Liver (tissue), 9 donors: ENCODE results near the gene USO1. TPM values are rescaled to one million over a fixed set of nuclear protein-coding genes. Genes with fewer than 3 reads are reported as not detected.

Source experiments
- DNase-seq: peaks from one replicate; pipeline ENCODE4 v3.0.0-alpha.2; 2017; ENCODE audit warnings: low spot score
- H3K27ac ChIP-seq, 2 donors: one replicate each; pipeline ENCODE4 v1.7.0; 2013; ENCODE audit warnings: inconsistent platforms in 2 of 2, low read length in 2 of 2, control low read depth in 1 of 2, low read depth in 1 of 2, mild to moderate bottlenecking in 1 of 2
- H3K27me3 ChIP-seq, 4 donors: one replicate each; pipeline versions ENCODE4 v1.6.1 to v1.7.0; 2013; ENCODE audit warnings: low read length in 3 of 4, inconsistent platforms in 1 of 4, mild to moderate bottlenecking in 1 of 4, moderate library complexity in 1 of 4; ENCODE audit not compliant: control insufficient read depth in 4 of 4, insufficient read depth in 4 of 4
- H3K36me3 ChIP-seq, 4 donors: one replicate each; pipeline versions ENCODE4 v1.6.1 to v1.7.0; 2013; ENCODE audit warnings: low read length in 3 of 4, mild to moderate bottlenecking in 3 of 4, low read depth in 1 of 4, moderate library complexity in 1 of 4; ENCODE audit not compliant: control insufficient read depth in 4 of 4, insufficient read depth in 3 of 4
- H3K4me1 ChIP-seq, 4 donors: one replicate each; pipeline versions ENCODE4 v1.6.1 to v1.7.0; 2013; ENCODE audit warnings: low read length in 3 of 4, mild to moderate bottlenecking in 3 of 4, moderate library complexity in 1 of 4; ENCODE audit not compliant: control insufficient read depth in 4 of 4, insufficient read depth in 4 of 4
- H3K4me3 ChIP-seq, 3 donors: one replicate each; pipeline versions ENCODE4 v1.6.1 to v1.7.0; 2013; ENCODE audit warnings: low read length in 3 of 3, control low read depth in 1 of 3, low read depth in 1 of 3, mild to moderate bottlenecking in 1 of 3
- H3K9ac ChIP-seq, 2 donors: one replicate each; pipeline ENCODE4 v1.7.0; 2013; ENCODE audit warnings: low read length in 2 of 2, mild to moderate bottlenecking in 2 of 2, moderate library complexity in 2 of 2, control low read depth in 1 of 2, low read depth in 1 of 2
- H3K9me3 ChIP-seq, 4 donors: one replicate each; pipeline versions ENCODE4 v1.6.1 to v1.7.0; 2013; ENCODE audit warnings: low read length in 3 of 4; ENCODE audit not compliant: control insufficient read depth in 4 of 4
- EGR1 ChIP-seq, 2 donors: IDR thresholded peaks; 2 replicates each; pipeline ENCODE4 v1.6.1; 2016 to 2018; ENCODE audit warnings: antibody characterized with exemption in 2 of 2, low read depth in 2 of 2
- FOXA1 ChIP-seq: IDR thresholded peaks from 2 replicates; pipeline ENCODE4 v1.6.1; 2016; ENCODE audit warnings: antibody characterized with exemption
- FOXA2 ChIP-seq: IDR thresholded peaks from 2 replicates; pipeline ENCODE4 v1.6.1; 2016; ENCODE audit warnings: antibody characterized with exemption
- HNF4A ChIP-seq, 2 donors: conservative IDR thresholded peaks; 2 replicates each; pipeline ENCODE4 v1.6.1; 2016; ENCODE audit warnings: antibody characterized with exemption in 2 of 2, mild to moderate bottlenecking in 2 of 2
- HNF4G ChIP-seq: IDR thresholded peaks from 2 replicates; pipeline ENCODE4 v1.6.1; 2016; ENCODE audit warnings: antibody characterized with exemption
- JUND ChIP-seq, 2 donors: IDR thresholded peaks; 2 replicates each; pipeline ENCODE4 v1.6.1; 2016; ENCODE audit warnings: antibody characterized with exemption in 2 of 2
- NR2F2 ChIP-seq: IDR thresholded peaks from 2 replicates; pipeline ENCODE4 v1.6.1; 2016; ENCODE audit warnings: antibody characterized with exemption
- RAD21 ChIP-seq, 2 donors: IDR thresholded peaks; 2 replicates each; pipeline ENCODE4 v1.6.1; 2016; ENCODE audit warnings: antibody characterized with exemption in 2 of 2, mild to moderate bottlenecking in 2 of 2
- RXRA ChIP-seq, 2 donors: IDR thresholded peaks; 2 replicates each; pipeline ENCODE4 v1.6.1; 2017 to 2018; ENCODE audit warnings: antibody characterized with exemption in 2 of 2, mild to moderate bottlenecking in 1 of 2
- SP1 ChIP-seq: IDR thresholded peaks from 2 replicates; pipeline ENCODE4 v1.6.1; 2018; ENCODE audit warnings: antibody characterized with exemption, mild to moderate bottlenecking
- TAF1 ChIP-seq: conservative IDR thresholded peaks from 2 replicates; pipeline ENCODE4 v1.6.1; 2016; ENCODE audit warnings: antibody characterized with exemption, mild to moderate bottlenecking
- YY1 ChIP-seq: IDR thresholded peaks from 2 replicates; pipeline ENCODE4 v1.6.1; 2016; ENCODE audit warnings: antibody characterized with exemption, mild to moderate bottlenecking
- WGBS: extraction: QIAGEN DNeasy Blood & Tissue Kit; methylation state at CpG from one replicate; pipeline ENCODE4 v1.1.7; 2013; 5-methylcytosine and 5-hydroxymethylcytosine counted together
- polyA plus RNA-seq, 2 donors: library from polyadenylated mRNA; stranded (reverse) in 1 of 2; unstranded in 1 of 2; fragments of 200-250 nt in 1 of 2; fragments of >200 nt in 1 of 2; fragmentation: Nextera tagmentation in 1 of 2; extraction: Ambion mirVana in 1 of 2; gene quantifications; one replicate each; pipeline versions ENCODE4 v1.2.1 to v1.2.3, GENCODE V29; 2013 to 2015
- total RNA-seq, 2 donors: library from RNA; depleted of rRNA; stranded (reverse); fragments of >200 nt; gene quantifications; one replicate each; pipeline ENCODE4 v1.2.3, GENCODE V29; 2014
- TF ChIP-seq, protein P1 (sequence below): IDR thresholded peaks from 2 replicates; pipeline ENCODE4 v1.6.1; 2016; ENCODE audit warnings: antibody characterized with exemption, mild to moderate bottlenecking
- TF ChIP-seq, protein P2 (sequence below): fragments of 150-350 bp; IDR thresholded peaks from 2 replicates; pipeline ENCODE4 v1.5.1; 2017; ENCODE audit warnings: improper control_type of control experiment, low read depth, low read length; ENCODE audit not compliant: missing input control
- TF ChIP-seq, protein P3 (sequence below): IDR thresholded peaks from 2 replicates; pipeline ENCODE4 v1.6.1; 2016; ENCODE audit warnings: antibody characterized with exemption
- donor health status: healthy.
- donor health status: healthy.
- donor health status: healthy.
- donor health status: healthy.
- donor health status: healthy.

Gene USO1
- total and polyA plus RNA-seq, 4 donors: 18.4 to 77.0 (median 39.5) TPM

DNA sequence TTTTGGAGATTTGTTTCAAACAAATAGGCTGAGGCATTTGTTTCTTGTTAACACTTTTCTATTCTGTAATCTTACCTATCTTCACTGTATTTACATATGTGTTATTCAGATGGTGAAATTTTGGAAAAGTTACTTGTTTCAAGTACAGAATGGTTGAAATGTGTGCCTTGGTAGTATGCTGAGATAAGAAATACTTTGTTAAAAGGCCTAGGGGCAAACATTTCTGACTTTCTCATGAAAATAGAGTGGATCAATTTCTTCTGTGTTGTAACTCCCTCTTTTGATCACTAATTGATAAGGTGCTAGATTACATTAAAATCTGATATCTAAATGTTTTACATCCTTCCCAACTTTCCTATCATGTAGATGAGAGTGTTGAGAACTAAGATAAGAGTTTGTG lies 18.1 kb downstream of the USO1 start (continued):
- TF ChIP-seq, protein P1, sequence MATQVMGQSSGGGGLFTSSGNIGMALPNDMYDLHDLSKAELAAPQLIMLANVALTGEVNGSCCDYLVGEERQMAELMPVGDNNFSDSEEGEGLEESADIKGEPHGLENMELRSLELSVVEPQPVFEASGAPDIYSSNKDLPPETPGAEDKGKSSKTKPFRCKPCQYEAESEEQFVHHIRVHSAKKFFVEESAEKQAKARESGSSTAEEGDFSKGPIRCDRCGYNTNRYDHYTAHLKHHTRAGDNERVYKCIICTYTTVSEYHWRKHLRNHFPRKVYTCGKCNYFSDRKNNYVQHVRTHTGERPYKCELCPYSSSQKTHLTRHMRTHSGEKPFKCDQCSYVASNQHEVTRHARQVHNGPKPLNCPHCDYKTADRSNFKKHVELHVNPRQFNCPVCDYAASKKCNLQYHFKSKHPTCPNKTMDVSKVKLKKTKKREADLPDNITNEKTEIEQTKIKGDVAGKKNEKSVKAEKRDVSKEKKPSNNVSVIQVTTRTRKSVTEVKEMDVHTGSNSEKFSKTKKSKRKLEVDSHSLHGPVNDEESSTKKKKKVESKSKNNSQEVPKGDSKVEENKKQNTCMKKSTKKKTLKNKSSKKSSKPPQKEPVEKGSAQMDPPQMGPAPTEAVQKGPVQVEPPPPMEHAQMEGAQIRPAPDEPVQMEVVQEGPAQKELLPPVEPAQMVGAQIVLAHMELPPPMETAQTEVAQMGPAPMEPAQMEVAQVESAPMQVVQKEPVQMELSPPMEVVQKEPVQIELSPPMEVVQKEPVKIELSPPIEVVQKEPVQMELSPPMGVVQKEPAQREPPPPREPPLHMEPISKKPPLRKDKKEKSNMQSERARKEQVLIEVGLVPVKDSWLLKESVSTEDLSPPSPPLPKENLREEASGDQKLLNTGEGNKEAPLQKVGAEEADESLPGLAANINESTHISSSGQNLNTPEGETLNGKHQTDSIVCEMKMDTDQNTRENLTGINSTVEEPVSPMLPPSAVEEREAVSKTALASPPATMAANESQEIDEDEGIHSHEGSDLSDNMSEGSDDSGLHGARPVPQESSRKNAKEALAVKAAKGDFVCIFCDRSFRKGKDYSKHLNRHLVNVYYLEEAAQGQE: no peak

DNA sequence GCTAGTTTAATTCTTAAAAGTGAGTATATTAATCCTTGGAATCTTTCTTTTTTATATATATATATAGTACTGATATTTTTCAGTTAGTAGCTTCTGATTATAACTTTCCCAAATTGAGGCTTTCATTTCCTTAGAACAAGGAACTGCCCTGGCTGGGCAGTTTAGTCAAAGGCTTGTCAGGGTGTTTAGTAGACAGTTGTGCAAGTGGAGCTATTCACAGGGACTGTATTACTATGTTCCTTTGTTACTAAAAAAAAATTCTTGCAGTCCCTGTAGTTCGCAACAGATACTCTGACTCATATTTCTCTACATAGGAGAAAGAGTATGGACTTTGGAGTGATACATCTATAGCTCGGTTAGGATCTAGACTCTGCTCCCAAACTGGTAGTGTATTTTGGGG lies 20.8 kb downstream of the USO1 start:
- H3K4me1 ChIP-seq: peaks cover 0 to 2% (median 0%) of the 10 kb centered on the region in 4 donors
- no peaks in the 10 kb centered on the region for H3K9me3 ChIP-seq
- H3K27ac ChIP-seq: no peak overlapping the region
- H3K36me3 ChIP-seq: no peaks in the 10 kb centered on the region
- DNase-seq: no peak
- TF ChIP-seq EGR1 (IDR thresholded peaks at IDR 0.05; ENCODE audit: low read depth in 2 of 2): no peak
- no peaks in the 10 kb centered on the region for H3K27me3 ChIP-seq
- no peak overlapping the region for H3K4me3 ChIP-seq
- WGBS: 83% methylated on average over 2 of the region's 2 CpGs
- H3K9ac ChIP-seq: no peak overlapping the region

DNA sequence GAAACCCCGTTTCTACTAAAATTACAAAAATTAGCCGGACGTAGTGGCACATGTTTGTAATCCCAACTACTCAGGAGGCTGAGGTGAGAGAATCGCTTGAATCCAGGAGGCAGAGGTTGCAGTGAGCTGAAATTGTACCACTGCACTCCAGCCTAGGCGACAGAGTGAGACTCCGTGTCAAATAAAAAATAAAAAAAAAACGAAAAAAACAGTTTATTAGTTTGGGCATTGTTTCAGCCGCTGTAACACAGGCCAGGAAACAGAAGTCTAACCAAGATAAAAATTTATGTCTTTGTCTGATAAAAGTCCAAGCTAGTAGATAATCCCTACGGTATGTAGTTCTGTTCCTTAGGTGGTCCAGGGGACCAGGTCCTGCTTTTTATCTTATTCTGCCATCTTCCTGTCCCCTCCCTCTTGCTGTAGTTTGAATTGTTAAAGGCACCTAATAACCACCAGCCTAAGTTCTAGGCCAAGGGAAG lies 21.4 kb downstream of the USO1 start:
- no peak overlapping the region for H3K4me3 ChIP-seq
- H3K27me3 ChIP-seq: no peaks in the 10 kb centered on the region
- DNase-seq: no peak
- TF ChIP-seq, protein P2, sequence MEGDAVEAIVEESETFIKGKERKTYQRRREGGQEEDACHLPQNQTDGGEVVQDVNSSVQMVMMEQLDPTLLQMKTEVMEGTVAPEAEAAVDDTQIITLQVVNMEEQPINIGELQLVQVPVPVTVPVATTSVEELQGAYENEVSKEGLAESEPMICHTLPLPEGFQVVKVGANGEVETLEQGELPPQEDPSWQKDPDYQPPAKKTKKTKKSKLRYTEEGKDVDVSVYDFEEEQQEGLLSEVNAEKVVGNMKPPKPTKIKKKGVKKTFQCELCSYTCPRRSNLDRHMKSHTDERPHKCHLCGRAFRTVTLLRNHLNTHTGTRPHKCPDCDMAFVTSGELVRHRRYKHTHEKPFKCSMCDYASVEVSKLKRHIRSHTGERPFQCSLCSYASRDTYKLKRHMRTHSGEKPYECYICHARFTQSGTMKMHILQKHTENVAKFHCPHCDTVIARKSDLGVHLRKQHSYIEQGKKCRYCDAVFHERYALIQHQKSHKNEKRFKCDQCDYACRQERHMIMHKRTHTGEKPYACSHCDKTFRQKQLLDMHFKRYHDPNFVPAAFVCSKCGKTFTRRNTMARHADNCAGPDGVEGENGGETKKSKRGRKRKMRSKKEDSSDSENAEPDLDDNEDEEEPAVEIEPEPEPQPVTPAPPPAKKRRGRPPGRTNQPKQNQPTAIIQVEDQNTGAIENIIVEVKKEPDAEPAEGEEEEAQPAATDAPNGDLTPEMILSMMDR: no peak
- no peak for TF ChIP-seq HNF4A (conservative IDR thresholded peaks at IDR 0.05)
- no peak for TF ChIP-seq FOXA1
- TF ChIP-seq HNF4G: no peak
- no peak for TF ChIP-seq RAD21 (IDR thresholded peaks at IDR 0.05)
- 75% methylated on average over 9 of the region's 9 CpGs for WGBS
- H3K9ac ChIP-seq: no peak overlapping the region
- H3K4me1 ChIP-seq: peaks cover 0 to 2% (median 0%) of the 10 kb centered on the region in 4 donors
- H3K36me3 ChIP-seq: no peaks in the 10 kb centered on the region
- H3K27ac ChIP-seq: no peak overlapping the region
- H3K9me3 ChIP-seq: no peaks in the 10 kb centered on the region

DNA sequence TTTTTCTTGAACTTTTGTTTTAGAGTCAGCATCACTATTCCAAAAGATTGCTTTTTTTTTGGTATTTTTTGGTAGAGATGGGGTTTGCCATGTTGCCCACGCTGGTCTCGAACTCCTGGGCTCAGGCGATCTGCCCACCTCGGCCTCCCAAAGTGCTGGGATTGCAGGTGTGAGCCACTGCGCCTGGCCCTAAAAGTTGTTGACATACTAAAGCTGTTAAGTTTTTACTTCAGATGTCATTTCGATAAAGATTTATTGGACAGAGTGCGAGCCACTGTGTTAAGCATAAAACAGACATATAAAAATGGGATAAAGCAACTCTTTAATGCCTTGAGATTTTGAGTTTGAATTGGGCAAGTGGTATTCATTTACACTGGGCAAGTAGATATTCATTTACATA lies 28.3 kb downstream of the USO1 start:
- DNase-seq: no peak
- WGBS: 96% methylated on average over 7 of the region's 7 CpGs
- Histone ChIP-seq H3K27me3 (no peaks in the 10 kb centered on the region), H3K9ac (no peak overlapping the region), H3K27ac (no peak overlapping the region), H3K4me1 (peaks cover 0 to 2% (median 0%) of the 10 kb centered on the region in 4 donors), H3K36me3 (peaks cover 7 to 27% (median 15%) of the 10 kb centered on the region in 4 donors), H3K4me3 (no peak overlapping the region), H3K9me3 (no peaks in the 10 kb centered on the region)
- no peak for TF ChIP-seq FOXA1
- TF ChIP-seq HNF4G: no peak
- no peak for TF ChIP-seq JUND (IDR thresholded peaks at IDR 0.05)
- TF ChIP-seq, protein P3, sequence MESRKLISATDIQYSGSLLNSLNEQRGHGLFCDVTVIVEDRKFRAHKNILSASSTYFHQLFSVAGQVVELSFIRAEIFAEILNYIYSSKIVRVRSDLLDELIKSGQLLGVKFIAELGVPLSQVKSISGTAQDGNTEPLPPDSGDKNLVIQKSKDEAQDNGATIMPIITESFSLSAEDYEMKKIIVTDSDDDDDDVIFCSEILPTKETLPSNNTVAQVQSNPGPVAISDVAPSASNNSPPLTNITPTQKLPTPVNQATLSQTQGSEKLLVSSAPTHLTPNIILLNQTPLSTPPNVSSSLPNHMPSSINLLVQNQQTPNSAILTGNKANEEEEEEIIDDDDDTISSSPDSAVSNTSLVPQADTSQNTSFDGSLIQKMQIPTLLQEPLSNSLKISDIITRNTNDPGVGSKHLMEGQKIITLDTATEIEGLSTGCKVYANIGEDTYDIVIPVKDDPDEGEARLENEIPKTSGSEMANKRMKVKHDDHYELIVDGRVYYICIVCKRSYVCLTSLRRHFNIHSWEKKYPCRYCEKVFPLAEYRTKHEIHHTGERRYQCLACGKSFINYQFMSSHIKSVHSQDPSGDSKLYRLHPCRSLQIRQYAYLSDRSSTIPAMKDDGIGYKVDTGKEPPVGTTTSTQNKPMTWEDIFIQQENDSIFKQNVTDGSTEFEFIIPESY: no peak
- no peak for TF ChIP-seq YY1
- no peak for TF ChIP-seq SP1
- no peak for TF ChIP-seq RXRA (IDR thresholded peaks at IDR 0.05)
- TF ChIP-seq TAF1: no peak
- no peak for TF ChIP-seq FOXA2
- no peak for TF ChIP-seq RAD21 (IDR thresholded peaks at IDR 0.05)
- no peak for TF ChIP-seq NR2F2
